Lower lobe of right lung (tissue), 2 donors: ENCODE data around the gene CHCHD6. TPM values are rescaled to one million over a fixed set of nuclear protein-coding genes. Genes with fewer than 3 reads are reported as not detected.

Experiments used
- ATAC-seq, 2 donors: fragments of 200-7000 bp; cut with Tn5 transposase; one replicate each; pipeline ENCODE4 v1.9.1; 2020 to 2022; ENCODE audit warnings: mild to moderate bottlenecking in 2 of 2, moderate library complexity in 2 of 2
- DNase-seq: peaks from one replicate; pipeline ENCODE4 v3.0.0-alpha.2; 2020
- H3K27ac ChIP-seq: fragments of 200-600 bp; one replicate; pipeline ENCODE4 v1.8.0; 2022
- H3K27me3 ChIP-seq: fragments of 200-600 bp; one replicate; pipeline ENCODE4 v1.8.0; 2022; ENCODE audit warnings: low read depth
- H3K36me3 ChIP-seq: fragments of 200-600 bp; one replicate; pipeline ENCODE4 v1.8.0; 2022; ENCODE audit warnings: mild to moderate bottlenecking
- H3K4me1 ChIP-seq: fragments of 200-600 bp; one replicate; pipeline ENCODE4 v1.8.0; 2022
- H3K4me3 ChIP-seq: fragments of 200-600 bp; one replicate; pipeline ENCODE4 v1.8.0; 2022; ENCODE audit warnings: mild to moderate bottlenecking
- H3K9me3 ChIP-seq: fragments of 200-600 bp; one replicate; pipeline ENCODE4 v1.8.0; 2022
- CTCF ChIP-seq: fragments of 200-600 bp; IDR thresholded peaks from one replicate; pipeline ENCODE4 v1.8.0; 2022; ENCODE audit warnings: antibody characterized with exemption, mild to moderate bottlenecking
- intact Hi-C: fragments of 100-400 bp; cut with DNase I; formaldehyde crosslinking; loops from one replicate; pipeline ENCODE4 v1.11.0; 2022
- total RNA-seq: library from RNA; stranded (reverse); fragmentation: NEBNext Ultra II Directional; extraction: Animal tissue kit (Norgen Biotek cat#: 25700); gene quantifications from one replicate; pipeline ENCODE4 v1.2.1, GENCODE V29; 2021
- donor health status: DM: no; HTN: yes; CAD: no; lungs with severe emphysema.

Gene CHCHD6
- total RNA-seq, 1 donor from 2014 or later: 12.2 TPM

DNA sequence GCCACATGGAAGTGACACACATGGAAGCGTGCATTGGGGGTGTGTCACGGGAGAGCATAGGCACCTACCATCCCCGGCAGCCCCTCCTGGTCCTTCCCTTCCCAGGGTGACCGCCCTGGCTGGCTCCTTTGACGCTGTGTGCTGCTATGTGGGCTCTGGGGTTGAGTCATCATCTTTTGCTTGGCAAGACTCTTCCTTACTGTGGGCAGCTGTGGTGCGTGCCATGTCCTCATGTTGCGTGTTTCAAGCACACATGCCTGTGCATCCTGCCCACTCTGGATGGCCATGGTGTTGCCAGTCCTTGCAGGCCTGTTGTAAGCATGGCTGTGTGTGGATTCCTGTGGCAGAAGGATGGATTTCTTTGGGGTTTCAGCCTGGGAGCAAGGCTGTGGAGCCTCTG is 292.9 kb downstream of the CHCHD6 start:
- no peaks in the 10 kb centered on the region for H3K9me3 ChIP-seq
- H3K36me3 ChIP-seq: no peaks in the 10 kb centered on the region
- TF ChIP-seq CTCF: no peak
- no peaks in the 10 kb centered on the region for H3K27me3 ChIP-seq
- intact Hi-C loops: no loop called here
- no peak for ATAC-seq
- DNase-seq: no peak
- no peak overlapping the region for H3K27ac ChIP-seq
- no peak overlapping the region for H3K4me3 ChIP-seq
- H3K4me1 ChIP-seq: peaks cover 59% of the 10 kb centered on the region

- ATAC-seq (no peak), DNase-seq (no peak)
- no peaks in the 10 kb centered on the region for H3K9me3 ChIP-seq
- no peaks in the 10 kb centered on the region for H3K27me3 ChIP-seq
- intact Hi-C loops: no loop called here
- H3K27ac ChIP-seq: no peak overlapping the region
- peaks cover 66% of the 10 kb centered on the region for H3K4me1 ChIP-seq
- H3K4me3 ChIP-seq: no peak overlapping the region
- no peak for TF ChIP-seq CTCF
- H3K36me3 ChIP-seq: no peaks in the 10 kb centered on the region
Observed at GRCh38 chr3:126997455-126998038, 293.5 kb downstream of the CHCHD6 start.

DNA sequence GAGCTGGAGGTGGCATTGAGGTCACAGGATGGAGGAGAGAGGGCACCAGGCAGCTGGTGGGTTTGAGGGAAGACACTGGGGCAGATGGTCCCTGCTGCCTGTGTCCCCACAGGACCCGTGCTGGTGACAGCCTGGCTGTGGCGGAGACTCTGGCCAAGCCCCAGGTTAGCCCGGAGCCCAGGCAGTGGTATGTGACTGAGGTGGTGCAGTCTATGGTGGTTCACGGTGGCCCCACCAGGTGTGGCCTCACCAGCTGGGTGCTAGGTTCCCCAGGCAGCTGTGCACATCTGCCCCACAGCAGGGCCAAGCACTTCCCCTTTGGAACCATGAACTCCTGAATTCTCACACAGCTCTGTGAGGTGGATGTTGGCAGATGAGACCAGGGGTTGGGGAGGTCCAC is 294.3 kb downstream of the CHCHD6 start:
- Histone ChIP-seq H3K27me3 (no peaks in the 10 kb centered on the region), H3K9me3 (no peaks in the 10 kb centered on the region), H3K4me1 (peaks cover 65% of the 10 kb centered on the region), H3K27ac (no peak overlapping the region), H3K36me3 (no peaks in the 10 kb centered on the region), H3K4me3 (no peak overlapping the region)
- no peak for TF ChIP-seq CTCF
- intact Hi-C loops: no loop called here
- ATAC-seq (no peak), DNase-seq (no peak)

GRCh38 chr3:126998728-126999127 is 294.7 kb downstream of the CHCHD6 start:
- H3K36me3 ChIP-seq: no peaks in the 10 kb centered on the region
- H3K4me1 ChIP-seq: peaks cover 61% of the 10 kb centered on the region
- H3K4me3 ChIP-seq: no peak overlapping the region
- H3K27ac ChIP-seq: peak overlapping the region; percentile 41
- intact Hi-C loops: no loop called here
- no peak for ATAC-seq
- H3K27me3 ChIP-seq: no peaks in the 10 kb centered on the region
- no peak for DNase-seq
- no peak for TF ChIP-seq CTCF
- H3K9me3 ChIP-seq: no peaks in the 10 kb centered on the region

DNA sequence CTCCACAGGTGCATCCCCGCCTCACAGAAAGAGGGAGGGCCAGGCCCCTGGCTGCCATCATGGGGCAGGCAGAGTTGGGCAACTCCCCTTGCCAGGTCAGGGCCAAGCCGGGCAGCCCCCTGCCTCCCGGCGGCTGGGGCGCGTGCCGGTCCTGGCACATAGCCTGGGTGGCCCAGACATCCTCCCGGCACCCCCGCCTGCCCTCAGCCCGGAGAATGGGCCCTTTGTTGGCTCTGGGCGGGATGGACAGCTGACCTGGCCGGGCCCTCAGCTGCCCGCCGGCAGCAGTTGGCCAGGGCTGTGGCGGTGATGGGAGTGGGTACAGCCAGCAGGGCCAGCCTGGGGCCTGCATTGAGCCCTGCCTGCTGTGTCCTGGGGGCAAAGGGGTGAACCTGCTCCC is 295.3 kb downstream of the CHCHD6 start:
- Histone ChIP-seq H3K4me3 (no peak overlapping the region), H3K4me1 (peaks cover 54% of the 10 kb centered on the region), H3K27me3 (no peaks in the 10 kb centered on the region), H3K36me3 (no peaks in the 10 kb centered on the region), H3K27ac (peak overlapping the region; percentile 41), H3K9me3 (no peaks in the 10 kb centered on the region)
- no peak for TF ChIP-seq CTCF
- ATAC-seq: no peak
- intact Hi-C loops: no loop called here
- no peak for DNase-seq
